GM12801 (cell line): Measurements from ENCODE around the gene ZNF593.

Experiments used
- CTCF ChIP-seq: IDR thresholded peaks from one replicate; pipeline ENCODE4 v1.5.1; 2011; ENCODE audit warnings: control low read depth; ENCODE audit not compliant: insufficient read length; ENCODE audit errors: extremely low read depth

Gene ZNF593

GRCh38 chr1:26155370-26156284 is 14.1 kb upstream of the ZNF593 start:
- TF ChIP-seq CTCF = no peak

GRCh38 chr1:26156285-26157038 is 13.2 kb upstream of the ZNF593 start:
- TF ChIP-seq CTCF = no peak

- no peak for TF ChIP-seq CTCF
Observed at GRCh38 chr1:26158271-26158907, 11.3 kb upstream of the ZNF593 start.

GRCh38 chr1:26158908-26159742 is 10.6 kb upstream of the ZNF593 start, which contains the start of gene FAM110D:
Gene FAM110D, plus strand, starts transcription at chr1:26159079. Its CDS starts 2,213 bp downstream, at chr1:26161292.
- no peak for TF ChIP-seq CTCF

GRCh38 chr1:26159743-26160039 is 10.0 kb upstream of the ZNF593 start:
- TF ChIP-seq CTCF = no peak

GRCh38 chr1:26160527-26161414 is 8.9 kb upstream of the ZNF593 start:
- TF ChIP-seq CTCF = no peak
